Measurements from ENCODE around the gene EFCC1. TPM values are rescaled to one million over a fixed set of nuclear protein-coding genes. Genes with fewer than 3 reads are reported as not detected.
"Not testable (repeated sequence)": the region's sequence is repeated elsewhere in the genome, so short reads cannot be mapped to it uniquely, and the experiment has no call there.

EFCC1 gene
- total and polyA plus RNA-seq, 3 donors from 2014 or later: 2.6 to 2.9 (median 2.8) TPM

GRCh38 chr3:129068291-129068886 is 67.3 kb downstream of the EFCC1 start:
- no peaks in the 10 kb centered on the region for H3K27me3 ChIP-seq
- H3K27ac ChIP-seq: peak overlapping the region; percentile 22 to 57
- peaks cover 18% of the 10 kb centered on the region for H3K4me1 ChIP-seq
- no peak for DNase-seq
- no peak for TF ChIP-seq POLR2A (IDR thresholded peaks at IDR 0.05)
- no peak for TF ChIP-seq CTCF (IDR thresholded peaks at IDR 0.05)
- peak overlapping the region; percentile 45 to 56 for H3K4me3 ChIP-seq
- H3K36me3 ChIP-seq (ENCODE audit: low read depth, missing control alignments): no peaks in the 10 kb centered on the region
- intact Hi-C loops (cut with DNase I; ENCODE audit: low total_unique reads): no loop called here
- 1 to 8% methylated on average over 13 to 31 of the region's 44 CpGs for WGBS, 2 donors
- no peaks in the 10 kb centered on the region for H3K9me3 ChIP-seq

GRCh38 chr3:129069313-129070085 is 68.4 kb downstream of the EFCC1 start:
- H3K27ac ChIP-seq: peak overlapping the region; percentile 25 to 29
- intact Hi-C loops (cut with DNase I; ENCODE audit: low total_unique reads): not testable (repeated sequence)

GRCh38 chr3:129070086-129070885 is 69.2 kb downstream of the EFCC1 start:
- Histone ChIP-seq H3K27ac (peak overlapping the region in 1 of 2 donors; percentile 25), H3K4me1 (peaks cover 18% of the 10 kb centered on the region)
- WGBS, 2 donors: 60 to 67% methylated on average over 8 of the region's 8 CpGs

More at GRCh38 chr3:129069313-129070085, 68.4 kb downstream of the EFCC1 start:
- peaks cover 18% of the 10 kb centered on the region for H3K4me1 ChIP-seq
- not testable (repeated sequence) for H3K36me3 ChIP-seq (ENCODE audit: low read depth, missing control alignments); H3K9me3 ChIP-seq; H3K4me3 ChIP-seq; H3K27me3 ChIP-seq
- DNase-seq: peak; percentile 40
- WGBS, 2 donors: 54 to 56% methylated on average over 12 to 13 of the region's 13 CpGs

GRCh38 chr3:129077222-129077621 is 76.1 kb downstream of the EFCC1 start:
- WGBS, 2 donors: 64 to 74% methylated on average over 7 of the region's 7 CpGs
- Histone ChIP-seq H3K27me3 (no peaks in the 10 kb centered on the region), H3K27ac (no peak overlapping the region), H3K4me3 (no peak overlapping the region), H3K9me3 (no peaks in the 10 kb centered on the region), H3K4me1 (no peaks in the 10 kb centered on the region), H3K36me3 (ENCODE audit: low read depth, missing control alignments) (no peaks in the 10 kb centered on the region)
- intact Hi-C loops (cut with DNase I; ENCODE audit: low total_unique reads): no loop called here
- TF ChIP-seq POLR2A (IDR thresholded peaks at IDR 0.05) (no peak), CTCF (IDR thresholded peaks at IDR 0.05) (no peak)
- DNase-seq: no peak

More at GRCh38 chr3:129070086-129070885, 69.2 kb downstream of the EFCC1 start:
- Histone ChIP-seq H3K4me3 (no peak overlapping the region), H3K36me3 (ENCODE audit: low read depth, missing control alignments) (no peaks in the 10 kb centered on the region), H3K27me3 (no peaks in the 10 kb centered on the region), H3K9me3 (no peaks in the 10 kb centered on the region)
- DNase-seq: no peak
- TF ChIP-seq CTCF (IDR thresholded peaks at IDR 0.05) (no peak), POLR2A (IDR thresholded peaks at IDR 0.05) (no peak)
- intact Hi-C loops (cut with DNase I; ENCODE audit: low total_unique reads): no loop called here

GRCh38 chr3:129078510-129078909 is 77.4 kb downstream of the EFCC1 start:
- Histone ChIP-seq H3K4me1 (no peaks in the 10 kb centered on the region), H3K4me3 (no peak overlapping the region), H3K27me3 (no peaks in the 10 kb centered on the region), H3K27ac (no peak overlapping the region), H3K36me3 (ENCODE audit: low read depth, missing control alignments) (no peaks in the 10 kb centered on the region), H3K9me3 (no peaks in the 10 kb centered on the region)
- no peak for DNase-seq
- no peak for TF ChIP-seq POLR2A (IDR thresholded peaks at IDR 0.05)
- TF ChIP-seq CTCF (IDR thresholded peaks at IDR 0.05): no peak
- WGBS, 2 donors: 80 to 84% methylated on average over 8 of the region's 8 CpGs
- intact Hi-C loops (cut with DNase I; ENCODE audit: low total_unique reads): no loop called here
